C4-2B (cell line): ENCODE measurements around the gene OSBPL9.

ENCODE experiments used
- H3K27ac ChIP-seq: fragments of 450-650 bp; 2 replicates; pipeline ENCODE4 v1.5.1; 2017
- ZFX ChIP-seq: fragments of 450-650 bp; IDR thresholded peaks from 2 replicates; pipeline ENCODE4 v1.6.1; 2017
- TF ChIP-seq, protein P1 (sequence below): fragments of 450-650 bp; conservative IDR thresholded peaks from 2 replicates; pipeline ENCODE4 v1.5.1; 2017; ENCODE audit warnings: mild to moderate bottlenecking

The OSBPL9 gene

DNA sequence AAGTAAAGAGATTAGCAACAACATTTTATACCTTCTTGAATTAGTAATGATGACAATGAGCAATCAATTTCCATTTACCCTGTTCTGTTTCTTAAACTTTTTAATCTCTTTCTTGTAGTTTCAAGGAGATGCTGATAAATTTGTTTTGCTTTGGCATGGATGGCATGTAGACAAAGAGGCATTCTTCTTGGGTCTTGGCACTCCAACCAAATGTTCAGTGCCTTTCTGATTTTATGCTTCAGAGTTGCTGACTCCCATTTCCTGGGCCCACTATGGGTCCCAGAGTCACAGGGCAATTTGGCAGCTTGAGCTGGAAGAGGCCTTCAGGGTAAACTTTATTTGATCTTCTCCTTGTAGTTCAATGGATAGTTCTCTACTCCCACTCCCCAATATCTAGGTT is 42.1 kb upstream of the OSBPL9 start:
- no peak overlapping the region for H3K27ac ChIP-seq

DNA sequence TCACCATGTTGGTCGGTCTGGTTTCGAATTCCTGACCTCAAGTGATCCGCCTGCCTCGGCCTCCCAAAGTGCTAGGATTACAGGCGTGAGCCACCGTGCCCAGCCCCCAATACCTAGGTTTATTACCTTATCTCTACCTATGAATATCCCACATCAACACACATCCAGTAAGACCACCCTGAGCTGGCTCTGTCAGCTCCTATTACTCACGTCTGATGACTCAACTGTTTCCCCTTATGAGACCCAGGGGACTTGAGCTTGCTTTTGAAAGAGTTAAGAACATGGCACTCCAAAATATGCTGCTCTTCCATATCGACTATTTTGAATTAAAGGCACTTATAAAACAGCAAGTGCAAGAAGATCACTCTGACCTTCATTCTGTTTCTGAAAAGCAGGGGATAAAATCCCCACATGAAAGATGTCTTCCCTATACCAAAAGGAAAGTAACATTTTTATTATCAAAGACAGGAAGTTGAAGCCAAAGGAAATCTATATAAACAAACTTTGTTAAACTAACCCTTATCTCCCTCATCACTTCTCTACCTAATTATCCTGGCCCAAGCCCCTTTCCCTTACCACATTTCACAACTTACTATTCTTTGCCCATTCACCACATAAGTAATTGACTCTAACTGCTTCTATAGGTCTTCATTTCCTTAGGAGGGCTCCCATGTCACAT is 41.3 kb upstream of the OSBPL9 start:
- H3K27ac ChIP-seq, result no peak overlapping the region
- no peak for TF ChIP-seq ZFX
- TF ChIP-seq, protein P1, sequence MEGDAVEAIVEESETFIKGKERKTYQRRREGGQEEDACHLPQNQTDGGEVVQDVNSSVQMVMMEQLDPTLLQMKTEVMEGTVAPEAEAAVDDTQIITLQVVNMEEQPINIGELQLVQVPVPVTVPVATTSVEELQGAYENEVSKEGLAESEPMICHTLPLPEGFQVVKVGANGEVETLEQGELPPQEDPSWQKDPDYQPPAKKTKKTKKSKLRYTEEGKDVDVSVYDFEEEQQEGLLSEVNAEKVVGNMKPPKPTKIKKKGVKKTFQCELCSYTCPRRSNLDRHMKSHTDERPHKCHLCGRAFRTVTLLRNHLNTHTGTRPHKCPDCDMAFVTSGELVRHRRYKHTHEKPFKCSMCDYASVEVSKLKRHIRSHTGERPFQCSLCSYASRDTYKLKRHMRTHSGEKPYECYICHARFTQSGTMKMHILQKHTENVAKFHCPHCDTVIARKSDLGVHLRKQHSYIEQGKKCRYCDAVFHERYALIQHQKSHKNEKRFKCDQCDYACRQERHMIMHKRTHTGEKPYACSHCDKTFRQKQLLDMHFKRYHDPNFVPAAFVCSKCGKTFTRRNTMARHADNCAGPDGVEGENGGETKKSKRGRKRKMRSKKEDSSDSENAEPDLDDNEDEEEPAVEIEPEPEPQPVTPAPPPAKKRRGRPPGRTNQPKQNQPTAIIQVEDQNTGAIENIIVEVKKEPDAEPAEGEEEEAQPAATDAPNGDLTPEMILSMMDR, result no peak

More for the DNA sequence above, 42.1 kb upstream of the OSBPL9 start:
- no peak for TF ChIP-seq ZFX
- TF ChIP-seq, protein P1, result no peak

DNA sequence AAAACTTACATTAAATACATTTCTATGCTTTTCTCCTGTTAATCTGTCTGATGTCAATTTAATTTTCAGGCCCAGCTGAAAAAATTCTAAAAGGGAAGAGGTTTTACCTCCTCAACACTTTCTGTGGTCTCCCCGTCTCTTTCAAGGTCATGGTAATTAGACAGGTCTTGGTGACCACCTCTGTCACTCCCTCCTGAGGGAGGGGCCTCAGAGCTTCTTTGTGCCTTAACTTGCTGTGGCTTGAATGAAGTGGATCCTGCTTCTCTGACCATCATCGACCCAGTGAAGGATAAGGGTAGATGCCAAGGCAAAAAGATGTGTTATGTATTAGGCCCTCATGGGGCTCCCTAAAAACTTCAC is 40.8 kb upstream of the OSBPL9 start:
- no peak overlapping the region for H3K27ac ChIP-seq
- TF ChIP-seq, protein P1, result no peak
- no peak for TF ChIP-seq ZFX

DNA sequence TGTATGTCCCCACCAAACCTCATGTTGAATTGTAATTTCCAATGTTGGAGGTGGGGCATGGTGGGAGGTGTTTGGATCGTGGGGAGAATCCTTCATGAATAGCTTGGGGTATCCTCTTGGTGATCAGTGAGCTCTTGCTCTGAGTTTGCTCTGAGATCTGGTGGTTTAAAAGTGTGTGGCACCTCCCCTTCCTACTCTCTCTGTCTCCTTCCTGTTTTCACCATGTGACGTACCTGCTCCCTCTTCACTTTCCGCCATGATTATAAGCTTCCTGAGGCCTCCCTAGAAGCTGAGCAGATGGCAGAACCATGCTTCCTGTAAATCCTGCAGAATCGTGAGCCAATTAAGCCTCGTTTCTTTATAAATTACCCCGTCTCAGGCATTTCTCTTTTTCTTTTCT is 40.0 kb upstream of the OSBPL9 start:
- no peak overlapping the region for H3K27ac ChIP-seq
- TF ChIP-seq, protein P1, result no peak
- TF ChIP-seq ZFX, result no peak

DNA sequence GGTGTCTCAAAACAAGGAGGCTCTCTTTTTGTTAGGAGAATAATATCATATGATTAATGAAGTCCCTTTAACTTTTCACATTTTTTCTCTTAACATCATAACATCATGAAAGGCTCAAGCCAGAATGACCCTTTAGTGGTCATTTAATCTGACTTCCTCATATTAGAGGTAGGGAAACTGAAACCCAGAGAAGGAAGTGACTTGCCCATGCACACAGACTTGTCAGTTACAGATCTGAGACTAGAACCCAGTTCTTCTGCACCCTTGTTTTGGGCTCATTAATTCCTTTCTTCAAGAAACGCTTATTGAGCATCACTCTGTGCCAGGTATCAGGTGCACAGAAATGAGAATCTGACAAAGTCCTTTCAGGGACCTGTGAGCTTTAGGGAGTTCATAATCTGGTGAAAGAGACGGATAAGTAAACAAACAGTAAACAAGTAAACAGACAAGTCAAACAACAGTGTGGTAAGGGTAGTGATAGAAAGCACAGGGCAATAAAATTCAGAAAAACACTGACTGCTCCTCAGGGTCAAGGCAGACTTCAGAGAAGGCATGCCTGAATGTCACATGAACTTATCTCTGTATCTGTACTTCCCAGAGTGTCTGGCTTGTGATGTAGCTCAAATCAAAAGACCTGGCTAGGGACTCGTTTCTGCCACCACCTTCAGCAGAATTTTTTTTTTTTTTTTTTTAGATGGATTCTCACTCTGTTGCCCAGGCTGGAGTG is 38.3 kb upstream of the OSBPL9 start:
- no peak overlapping the region for H3K27ac ChIP-seq
- TF ChIP-seq ZFX, result no peak
- TF ChIP-seq, protein P1, result no peak

DNA sequence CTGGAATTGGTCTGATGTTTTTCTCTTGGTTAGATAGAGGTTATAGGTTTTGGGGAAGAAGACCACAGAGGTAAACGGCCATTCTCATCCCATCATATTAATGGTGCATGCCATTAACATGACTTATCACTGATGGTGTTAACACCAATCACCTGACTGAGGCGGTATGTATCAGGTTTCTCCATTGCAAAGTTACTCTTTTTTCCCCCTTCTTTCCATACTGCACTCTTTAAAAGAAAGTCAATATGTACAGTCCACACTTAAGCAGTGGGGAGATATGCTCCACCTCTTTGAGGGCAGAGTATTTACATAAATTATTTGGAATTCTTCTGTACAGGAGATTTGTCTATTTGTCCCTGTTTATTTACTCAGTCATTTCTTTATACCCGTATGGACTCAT is 35.7 kb upstream of the OSBPL9 start:
- TF ChIP-seq ZFX, result no peak
- TF ChIP-seq, protein P1, result no peak
- no peak overlapping the region for H3K27ac ChIP-seq

DNA sequence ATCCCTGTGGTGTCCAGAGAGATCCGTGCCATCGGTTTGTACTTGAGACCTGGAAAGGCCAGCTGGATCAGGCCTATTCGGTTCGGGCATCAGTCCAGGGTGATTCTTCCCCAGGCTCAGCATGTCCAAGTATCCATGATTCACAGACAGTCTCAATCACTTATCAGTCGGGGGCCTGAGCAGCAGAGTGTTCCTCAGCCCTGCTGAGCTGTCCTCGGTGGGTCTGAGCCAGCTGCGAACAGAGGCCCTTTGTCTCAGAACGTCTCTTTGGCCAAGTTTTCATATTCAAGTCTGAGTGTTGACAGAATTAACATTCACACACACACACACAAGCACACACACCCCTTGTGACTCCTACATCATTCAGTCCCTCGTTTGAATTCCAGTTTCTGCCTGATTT is 33.4 kb upstream of the OSBPL9 start:
- no peak overlapping the region for H3K27ac ChIP-seq
- TF ChIP-seq, protein P1, result no peak
- no peak for TF ChIP-seq ZFX
